Stimulated activated CD4-positive, alpha-beta T cell treated with anti-CD3 and anti-CD28 coated beads, Interleukin-1b, Interleukin-23, amount 100 ng/mL, for 4 hours (primary cell): ENCODE measurements around the gene C1QTNF1.
"Not testable (repeated sequence)": the region's sequence is repeated elsewhere in the genome, so short reads cannot be mapped to it uniquely, and the experiment has no call there.

Experiments used
- DNase-seq, 2 donors: peaks; one replicate each; pipeline ENCODE4 v3.0.0-alpha.2; 2020; ENCODE audit warnings: low read depth in 2 of 2

Gene C1QTNF1

GRCh38 chr17:79023180-79023705 lies 726 bp upstream of the C1QTNF1 start:
- DNase-seq = no peak

GRCh38 chr17:79024901-79025737 lies 1.1 kb downstream of the C1QTNF1 start:
- no peak for DNase-seq

GRCh38 chr17:79026376-79027273 lies 2.7 kb downstream of the C1QTNF1 start:
- no peak for DNase-seq

- DNase-seq = no peak
These were observed 3.4 kb downstream of the C1QTNF1 start for GRCh38 chr17:79027274-79027924.

GRCh38 chr17:79027925-79028491 lies 4.0 kb downstream of the C1QTNF1 start:
- no peak for DNase-seq

GRCh38 chr17:79028496-79029326 lies 4.7 kb downstream of the C1QTNF1 start:
- DNase-seq = no peak

- DNase-seq = no peak
These were observed 5.5 kb downstream of the C1QTNF1 start for GRCh38 chr17:79029327-79030009.

- DNase-seq = not testable (repeated sequence)
These were observed 6.7 kb downstream of the C1QTNF1 start for GRCh38 chr17:79030636-79031035.

- no peak for DNase-seq
These were observed 8.3 kb downstream of the C1QTNF1 start for GRCh38 chr17:79031996-79032875.

- no peak for DNase-seq
These were observed 9.2 kb downstream of the C1QTNF1 start for GRCh38 chr17:79033046-79033616.

- no peak for DNase-seq
These were observed 10.0 kb downstream of the C1QTNF1 start for GRCh38 chr17:79033741-79034501.

- no peak for DNase-seq
These were observed 11.0 kb downstream of the C1QTNF1 start for GRCh38 chr17:79034931-79035485.

GRCh38 chr17:79035686-79036085 lies 11.7 kb downstream of the C1QTNF1 start:
- no peak for DNase-seq

- no peak for DNase-seq
These were observed 12.2 kb downstream of the C1QTNF1 start for GRCh38 chr17:79036181-79036580.

GRCh38 chr17:79036596-79036995 lies 12.6 kb downstream of the C1QTNF1 start:
- no peak for DNase-seq

GRCh38 chr17:79038545-79039135 lies 14.7 kb downstream of the C1QTNF1 start:
- no peak for DNase-seq

- DNase-seq = no peak
These were observed 15.2 kb downstream of the C1QTNF1 start for GRCh38 chr17:79039171-79039570.
